ENCODE data around the gene PGAM2. TPM values are rescaled to one million over a fixed set of nuclear protein-coding genes. Genes with fewer than 3 reads are reported as not detected.

Gene PGAM2
- polyA plus RNA-seq, 3 donors = 0.13 TPM; not detected in 2

- Histone ChIP-seq H4K20me1 (ENCODE audit: insufficient read depth, low read length) (peaks cover 39% of the 10 kb centered on the region), H3K79me2 (ENCODE audit: insufficient read depth, low read length) (peaks cover 77% of the 10 kb centered on the region), H3K36me3 (replicated peaks in 1 of 2; ENCODE audit: control insufficient read depth in 1 of 2, insufficient read depth in 2 of 2, low read length in 2 of 2) (peaks cover 24 to 25% of the 10 kb centered on the region in 2 donors), H3K4me1 (ENCODE audit: control insufficient read depth in 1 of 2, insufficient read depth in 2 of 2, low read length in 2 of 2) (peaks cover 42 to 52% of the 10 kb centered on the region in 2 donors), H3K27me3 (ENCODE audit: control insufficient read depth in 2 of 2, insufficient read depth in 2 of 2, low read length in 2 of 2) (no peaks in the 10 kb centered on the region), H3K27ac (ENCODE audit: low read depth in 1 of 2, low read length in 2 of 2) (peak overlapping the region; percentile 94 to 97), H3K4me2 (replicated peaks; ENCODE audit: extremely low read depth, low read length, poor library complexity, severe bottlenecking) (peak overlapping the region; percentile 91), H3K9me3 (replicated peaks in 1 of 2; ENCODE audit: control insufficient read depth in 1 of 2, insufficient read depth in 1 of 2, low read length in 2 of 2) (no peaks in the 10 kb centered on the region), H3K9ac (ENCODE audit: insufficient read depth, low read length, poor library complexity, severe bottlenecking) (peak overlapping the region; percentile 100), H2AFZ (ENCODE audit: insufficient read depth, low read depth, low read length, poor library complexity, severe bottlenecking) (no peak overlapping the region), H3K4me3 (replicated peaks in 1 of 3; ENCODE audit: low read depth in 2 of 3, low read length in 3 of 3) (peak overlapping the region; percentile 3 to 80 (median 29))
- H3K27ac Mint-ChIP-seq = peak overlapping the region; percentile 99 to 100 (median 99)
- peaks cover 40% of the 10 kb centered on the region for H3K4me1 Mint-ChIP-seq
- H3K36me3 Mint-ChIP-seq = peaks cover 52 to 54% of the 10 kb centered on the region in 2 donors
- no peaks in the 10 kb centered on the region for H3K9me3 Mint-ChIP-seq
- WGBS (ENCODE audit: insufficient coverage) = 19% methylated on average over 8 of the region's 8 CpGs
- peak overlapping the region; percentile 84 to 90 for H3K4me3 Mint-ChIP-seq
- no peak for TF ChIP-seq CTCF (IDR thresholded peaks at IDR 0.05)
- H3K27me3 Mint-ChIP-seq (ENCODE audit: low read depth in 3 of 3) = peaks cover 0 to 4% (median 0%) of the 10 kb centered on the region in 3 donors
- intact Hi-C loops (cut with micrococcal nuclease) = loop anchor here in 1 of 2 donors (2.0 to 10.0 kb wide), 2 partner anchors 28 to 798 kb away; partner anchors contain the start of gene H2AZ2
- peak; percentile 97 to 99 (median 98) for DNase-seq
These were observed 18.9 kb downstream of the PGAM2 start for GRCh38 chr7:44046321-44047061.

- Histone ChIP-seq H4K20me1 (ENCODE audit: insufficient read depth, low read length) (peaks cover 28% of the 10 kb centered on the region), H3K4me3 (replicated peaks in 1 of 3; ENCODE audit: low read depth in 2 of 3, low read length in 3 of 3) (peak overlapping the region; percentile 58 to 80 (median 72)), H3K79me2 (ENCODE audit: insufficient read depth, low read length) (peaks cover 67% of the 10 kb centered on the region), H2AFZ (ENCODE audit: insufficient read depth, low read depth, low read length, poor library complexity, severe bottlenecking) (no peak overlapping the region), H3K9me3 (replicated peaks in 1 of 2; ENCODE audit: control insufficient read depth in 1 of 2, insufficient read depth in 1 of 2, low read length in 2 of 2) (no peaks in the 10 kb centered on the region), H3K27ac (ENCODE audit: low read depth in 1 of 2, low read length in 2 of 2) (peak overlapping the region; percentile 94 to 97), H3K36me3 (replicated peaks in 1 of 2; ENCODE audit: control insufficient read depth in 1 of 2, insufficient read depth in 2 of 2, low read length in 2 of 2) (peaks cover 13 to 14% of the 10 kb centered on the region in 2 donors), H3K27me3 (ENCODE audit: control insufficient read depth in 2 of 2, insufficient read depth in 2 of 2, low read length in 2 of 2) (no peaks in the 10 kb centered on the region), H3K4me1 (ENCODE audit: control insufficient read depth in 1 of 2, insufficient read depth in 2 of 2, low read length in 2 of 2) (peaks cover 47 to 61% of the 10 kb centered on the region in 2 donors), H3K9ac (ENCODE audit: insufficient read depth, low read length, poor library complexity, severe bottlenecking) (peak overlapping the region; percentile 100), H3K4me2 (replicated peaks; ENCODE audit: extremely low read depth, low read length, poor library complexity, severe bottlenecking) (peak overlapping the region; percentile 91)
- intact Hi-C loops (cut with micrococcal nuclease) = loop anchor here (2.0 to 10.0 kb wide), 3 partner anchors 29 to 799 kb away; partner anchors contain the start of genes H2AZ2 (in 1 of the 2) and POLM (in 1 of the 2)
- no peak for TF ChIP-seq CTCF (IDR thresholded peaks at IDR 0.05)
- WGBS (ENCODE audit: insufficient coverage) = under 1% methylated on average over 7 of the region's 15 CpGs
- Mint-ChIP-seq H3K9me3 (no peaks in the 10 kb centered on the region), H3K4me3 (peak overlapping the region; percentile 84 to 90), H3K4me1 (peaks cover 44% of the 10 kb centered on the region), H3K27me3 (ENCODE audit: low read depth in 3 of 3) (peaks cover 0 to 4% (median 0%) of the 10 kb centered on the region in 3 donors), H3K36me3 (peaks cover 41 to 44% of the 10 kb centered on the region in 2 donors), H3K27ac (peak overlapping the region; percentile 99 to 100 (median 99))
- peak; percentile 56 to 65 (median 56) for DNase-seq
These were observed 19.9 kb downstream of the PGAM2 start for GRCh38 chr7:44045226-44046014.
